Coronary artery (tissue), 2 donors: ENCODE data around the gene RPS15.
"Not testable (repeated sequence)": the region's sequence is repeated elsewhere in the genome, so short reads cannot be mapped to it uniquely, and the experiment has no call there.

ENCODE experiments used
- DNase-seq: peaks from one replicate; pipeline ENCODE4 v3.0.0-alpha.2; 2017; ENCODE audit warnings: low spot score
- H3K27ac ChIP-seq, 2 donors: fragments of 200-600 bp; sonication (generic); one replicate each; pipeline ENCODE4 v1.5.1; 2016 to 2019
- H3K4me3 ChIP-seq: fragments of 200-600 bp; sonication (generic); 2 replicates; pipeline ENCODE4 v1.5.1; 2016; ENCODE audit warnings: mild to moderate bottlenecking, moderate library complexity
- CTCF ChIP-seq: fragments of 200-600 bp; sonication (generic); IDR thresholded peaks from one replicate; pipeline ENCODE4 v1.5.1; 2019; ENCODE audit warnings: antibody characterized with exemption

RPS15 gene

GRCh38 chr19:1417145-1417544 is 21.1 kb upstream of the RPS15 start:
- Histone ChIP-seq H3K4me3 (no peak overlapping the region), H3K27ac (peak overlapping the region in 1 of 2 donors; percentile 3)
- DNase-seq = no peak
- TF ChIP-seq CTCF = no peak

- no peak for TF ChIP-seq CTCF
- H3K4me3 ChIP-seq = no peak overlapping the region
- no peak for DNase-seq
- peak overlapping the region in 1 of 2 donors; percentile 3 for H3K27ac ChIP-seq
Observed at GRCh38 chr19:1417681-1418495, 20.3 kb upstream of the RPS15 start.

GRCh38 chr19:1418496-1418775 is 19.8 kb upstream of the RPS15 start:
- no peak for TF ChIP-seq CTCF
- no peak for DNase-seq
- Histone ChIP-seq H3K4me3 (no peak overlapping the region), H3K27ac (peak overlapping the region in 1 of 2 donors; percentile 3)

- H3K27ac ChIP-seq = no peak overlapping the region
- no peak for TF ChIP-seq CTCF
- H3K4me3 ChIP-seq = no peak overlapping the region
Observed at GRCh38 chr19:1418951-1419738, 19.1 kb upstream of the RPS15 start.

GRCh38 chr19:1420085-1420484 is 18.1 kb upstream of the RPS15 start:
- not testable (repeated sequence) for H3K4me3 ChIP-seq, DNase-seq, H3K27ac ChIP-seq

More at GRCh38 chr19:1418951-1419738, 19.1 kb upstream of the RPS15 start:
- no peak for DNase-seq

GRCh38 chr19:1420590-1420989 is 17.6 kb upstream of the RPS15 start:
- no peak for TF ChIP-seq CTCF
- Histone ChIP-seq H3K27ac (no peak overlapping the region), H3K4me3 (no peak overlapping the region)
- DNase-seq = no peak

GRCh38 chr19:1421218-1421957 is 16.8 kb upstream of the RPS15 start:
- H3K27ac ChIP-seq = no peak overlapping the region
- no peak for TF ChIP-seq CTCF
- no peak overlapping the region for H3K4me3 ChIP-seq
- no peak for DNase-seq
